WTC11 (cell line): ENCODE measurements around the gene RGS7.

Experiments
- CREM ChIP-seq: sonication (generic); formaldehyde crosslinking; IDR thresholded peaks from 2 replicates; pipeline ENCODE4 v1.8.1; 2022; ENCODE audit warnings: mild to moderate bottlenecking, missing genetic modification reagents, moderate library complexity
- HMGA2 ChIP-seq: fragments of 250-450 bp; sonication (Bioruptor Pico); IDR thresholded peaks from 2 replicates; pipeline ENCODE4 v1.4.0; 2021; ENCODE audit warnings: mild to moderate bottlenecking, moderate library complexity
- JUN ChIP-seq: sonication (generic); formaldehyde crosslinking; IDR thresholded peaks from 2 replicates; pipeline ENCODE4 v1.8.0; 2023; ENCODE audit warnings: mild to moderate bottlenecking, missing genetic modification reagents
- NR2C2 ChIP-seq: sonication (generic); formaldehyde crosslinking; IDR thresholded peaks from 2 replicates; pipeline ENCODE4 v1.8.0; 2022; ENCODE audit warnings: mild to moderate bottlenecking, missing genetic modification reagents
- SP1 ChIP-seq: sonication (generic); formaldehyde crosslinking; conservative IDR thresholded peaks from 2 replicates; pipeline ENCODE4 v1.8.1; 2022; ENCODE audit warnings: missing genetic modification reagents
- ZNF138 ChIP-seq: sonication (generic); formaldehyde crosslinking; conservative IDR thresholded peaks from 2 replicates; pipeline ENCODE4 v1.8.1; 2022; ENCODE audit warnings: mild to moderate bottlenecking, moderate library complexity, missing genetic modification reagents
- ZNF219 ChIP-seq: sonication (generic); formaldehyde crosslinking; IDR thresholded peaks from 2 replicates; pipeline ENCODE4 v1.8.0; 2023; ENCODE audit warnings: missing genetic modification reagents, mild to moderate bottlenecking, borderline replicate concordance
- TF ChIP-seq, protein P1 (sequence below): fragments of 200-600 bp; IDR thresholded peaks from 2 replicates; pipeline ENCODE4 v1.8.0; 2022; ENCODE audit warnings: antibody characterized with exemption
- TF ChIP-seq, protein P2 (sequence below): sonication (generic); formaldehyde crosslinking; IDR thresholded peaks from 2 replicates; pipeline ENCODE4 v1.8.0; 2023; ENCODE audit warnings: missing genetic modification reagents, mild to moderate bottlenecking, borderline replicate concordance

DNA sequence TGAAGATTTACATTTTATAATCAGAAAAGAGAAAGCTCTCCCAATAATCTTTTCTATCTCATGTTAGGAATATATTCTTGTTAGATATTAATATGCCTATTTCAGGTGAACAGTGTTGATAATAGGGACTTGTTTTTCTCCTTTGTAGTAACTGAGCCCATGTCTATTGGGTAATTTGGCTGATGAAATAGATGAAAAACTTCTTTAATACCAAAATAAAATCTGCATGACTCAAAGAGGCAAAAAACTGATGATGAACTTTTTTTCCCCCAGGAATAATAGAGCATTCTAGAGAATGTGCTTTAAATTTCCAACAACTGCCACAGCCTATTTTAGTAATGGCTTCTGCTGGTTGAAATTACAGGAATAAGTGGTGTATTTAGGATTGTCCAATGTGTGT, 566.1 kb downstream of the RGS7 start:
- TF ChIP-seq, protein P1, sequence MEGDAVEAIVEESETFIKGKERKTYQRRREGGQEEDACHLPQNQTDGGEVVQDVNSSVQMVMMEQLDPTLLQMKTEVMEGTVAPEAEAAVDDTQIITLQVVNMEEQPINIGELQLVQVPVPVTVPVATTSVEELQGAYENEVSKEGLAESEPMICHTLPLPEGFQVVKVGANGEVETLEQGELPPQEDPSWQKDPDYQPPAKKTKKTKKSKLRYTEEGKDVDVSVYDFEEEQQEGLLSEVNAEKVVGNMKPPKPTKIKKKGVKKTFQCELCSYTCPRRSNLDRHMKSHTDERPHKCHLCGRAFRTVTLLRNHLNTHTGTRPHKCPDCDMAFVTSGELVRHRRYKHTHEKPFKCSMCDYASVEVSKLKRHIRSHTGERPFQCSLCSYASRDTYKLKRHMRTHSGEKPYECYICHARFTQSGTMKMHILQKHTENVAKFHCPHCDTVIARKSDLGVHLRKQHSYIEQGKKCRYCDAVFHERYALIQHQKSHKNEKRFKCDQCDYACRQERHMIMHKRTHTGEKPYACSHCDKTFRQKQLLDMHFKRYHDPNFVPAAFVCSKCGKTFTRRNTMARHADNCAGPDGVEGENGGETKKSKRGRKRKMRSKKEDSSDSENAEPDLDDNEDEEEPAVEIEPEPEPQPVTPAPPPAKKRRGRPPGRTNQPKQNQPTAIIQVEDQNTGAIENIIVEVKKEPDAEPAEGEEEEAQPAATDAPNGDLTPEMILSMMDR, result no peak
- TF ChIP-seq ZNF219 (no peak), HMGA2 (no peak), CREM (CRISPR knock-in tag) (no peak), JUN (CRISPR knock-in tag) (no peak), SP1 (no peak), NR2C2 (CRISPR knock-in tag) (no peak), ZNF138 (CRISPR knock-in tag) (no peak)
- TF ChIP-seq, protein P2, sequence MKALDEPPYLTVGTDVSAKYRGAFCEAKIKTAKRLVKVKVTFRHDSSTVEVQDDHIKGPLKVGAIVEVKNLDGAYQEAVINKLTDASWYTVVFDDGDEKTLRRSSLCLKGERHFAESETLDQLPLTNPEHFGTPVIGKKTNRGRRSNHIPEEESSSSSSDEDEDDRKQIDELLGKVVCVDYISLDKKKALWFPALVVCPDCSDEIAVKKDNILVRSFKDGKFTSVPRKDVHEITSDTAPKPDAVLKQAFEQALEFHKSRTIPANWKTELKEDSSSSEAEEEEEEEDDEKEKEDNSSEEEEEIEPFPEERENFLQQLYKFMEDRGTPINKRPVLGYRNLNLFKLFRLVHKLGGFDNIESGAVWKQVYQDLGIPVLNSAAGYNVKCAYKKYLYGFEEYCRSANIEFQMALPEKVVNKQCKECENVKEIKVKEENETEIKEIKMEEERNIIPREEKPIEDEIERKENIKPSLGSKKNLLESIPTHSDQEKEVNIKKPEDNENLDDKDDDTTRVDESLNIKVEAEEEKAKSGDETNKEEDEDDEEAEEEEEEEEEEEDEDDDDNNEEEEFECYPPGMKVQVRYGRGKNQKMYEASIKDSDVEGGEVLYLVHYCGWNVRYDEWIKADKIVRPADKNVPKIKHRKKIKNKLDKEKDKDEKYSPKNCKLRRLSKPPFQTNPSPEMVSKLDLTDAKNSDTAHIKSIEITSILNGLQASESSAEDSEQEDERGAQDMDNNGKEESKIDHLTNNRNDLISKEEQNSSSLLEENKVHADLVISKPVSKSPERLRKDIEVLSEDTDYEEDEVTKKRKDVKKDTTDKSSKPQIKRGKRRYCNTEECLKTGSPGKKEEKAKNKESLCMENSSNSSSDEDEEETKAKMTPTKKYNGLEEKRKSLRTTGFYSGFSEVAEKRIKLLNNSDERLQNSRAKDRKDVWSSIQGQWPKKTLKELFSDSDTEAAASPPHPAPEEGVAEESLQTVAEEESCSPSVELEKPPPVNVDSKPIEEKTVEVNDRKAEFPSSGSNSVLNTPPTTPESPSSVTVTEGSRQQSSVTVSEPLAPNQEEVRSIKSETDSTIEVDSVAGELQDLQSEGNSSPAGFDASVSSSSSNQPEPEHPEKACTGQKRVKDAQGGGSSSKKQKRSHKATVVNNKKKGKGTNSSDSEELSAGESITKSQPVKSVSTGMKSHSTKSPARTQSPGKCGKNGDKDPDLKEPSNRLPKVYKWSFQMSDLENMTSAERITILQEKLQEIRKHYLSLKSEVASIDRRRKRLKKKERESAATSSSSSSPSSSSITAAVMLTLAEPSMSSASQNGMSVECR (CRISPR knock-in tag), result no peak
